Measurements from ENCODE around the gene ZNF423.
"Not testable (repeated sequence)": the region's sequence is repeated elsewhere in the genome, so short reads cannot be mapped to it uniquely, and the experiment has no call there.

ZNF423 gene

GRCh38 chr16:49696414-49697101 lies 159.4 kb downstream of the ZNF423 start:
- DNase-seq (ENCODE audit: low spot score) = no peak

GRCh38 chr16:49695782-49696413 lies 160.0 kb downstream of the ZNF423 start:
- no peak for DNase-seq (ENCODE audit: low spot score)

- DNase-seq (ENCODE audit: low spot score) = no peak
These were observed 162.5 kb downstream of the ZNF423 start for GRCh38 chr16:49693445-49693844.

- no peak for DNase-seq (ENCODE audit: low spot score)
These were observed 165.1 kb downstream of the ZNF423 start for GRCh38 chr16:49690778-49691177.

- DNase-seq (ENCODE audit: low spot score) = no peak
These were observed 167.7 kb downstream of the ZNF423 start for GRCh38 chr16:49688036-49688697.

- no peak for DNase-seq (ENCODE audit: low spot score)
These were observed 168.4 kb downstream of the ZNF423 start for GRCh38 chr16:49687476-49688002.

GRCh38 chr16:49684696-49685095 lies 171.2 kb downstream of the ZNF423 start:
- no peak for DNase-seq (ENCODE audit: low spot score)

- no peak for DNase-seq (ENCODE audit: low spot score)
These were observed 173.2 kb downstream of the ZNF423 start for GRCh38 chr16:49682577-49683165.

GRCh38 chr16:49681217-49681883 lies 174.6 kb downstream of the ZNF423 start:
- DNase-seq (ENCODE audit: low spot score) = no peak

GRCh38 chr16:49679095-49679494 lies 176.8 kb downstream of the ZNF423 start:
- DNase-seq (ENCODE audit: low spot score) = no peak

GRCh38 chr16:49677661-49678060 lies 178.3 kb downstream of the ZNF423 start:
- DNase-seq (ENCODE audit: low spot score) = not testable (repeated sequence)

- DNase-seq (ENCODE audit: low spot score) = no peak
These were observed 180.5 kb downstream of the ZNF423 start for GRCh38 chr16:49675413-49675812.

- DNase-seq (ENCODE audit: low spot score) = no peak
These were observed 180.9 kb downstream of the ZNF423 start for GRCh38 chr16:49674990-49675389.

- no peak for DNase-seq (ENCODE audit: low spot score)
These were observed 181.5 kb downstream of the ZNF423 start for GRCh38 chr16:49674351-49674851.

GRCh38 chr16:49673442-49673841 lies 182.5 kb downstream of the ZNF423 start:
- no peak for DNase-seq (ENCODE audit: low spot score)

- no peak for DNase-seq (ENCODE audit: low spot score)
These were observed 183.2 kb downstream of the ZNF423 start for GRCh38 chr16:49672753-49673152.

- DNase-seq (ENCODE audit: low spot score) = no peak
These were observed 184.6 kb downstream of the ZNF423 start for GRCh38 chr16:49671333-49671732.

GRCh38 chr16:49670627-49671026 lies 185.3 kb downstream of the ZNF423 start:
- DNase-seq (ENCODE audit: low spot score) = no peak

GRCh38 chr16:49665482-49666230 lies 190.3 kb downstream of the ZNF423 start:
- no peak for DNase-seq (ENCODE audit: low spot score)

- no peak for DNase-seq (ENCODE audit: low spot score)
These were observed 191.4 kb downstream of the ZNF423 start for GRCh38 chr16:49664221-49665215.

Data from activated CD4-positive, alpha-beta T cell treated with anti-CD3 and anti-CD28 coated beads, Interleukin-2, Interleukin-4, amounts not matched to agents 100 ng/mL and 50 ng/mL, durations not matched to agents 16 hours and 8 hours (primary cell).